Panc1 (cell line): ENCODE measurements around the gene BAIAP3.

Experiments used
- CTCF ChIP-seq: fragments of 450-650 bp; IDR thresholded peaks from 2 replicates; pipeline ENCODE4 v1.5.1; 2017; ENCODE audit warnings: mild to moderate bottlenecking
- POLR2AphosphoS5 ChIP-seq: IDR thresholded peaks from 2 replicates; pipeline ENCODE4 v1.6.1; 2012; ENCODE audit warnings: mild to moderate bottlenecking, low read depth, low read length, moderate library complexity
- TCF7L2 ChIP-seq: IDR thresholded peaks from 2 replicates; pipeline ENCODE4 v1.6.1; 2011; ENCODE audit warnings: mild to moderate bottlenecking, low read depth, low read length, inconsistent platforms

DNA sequence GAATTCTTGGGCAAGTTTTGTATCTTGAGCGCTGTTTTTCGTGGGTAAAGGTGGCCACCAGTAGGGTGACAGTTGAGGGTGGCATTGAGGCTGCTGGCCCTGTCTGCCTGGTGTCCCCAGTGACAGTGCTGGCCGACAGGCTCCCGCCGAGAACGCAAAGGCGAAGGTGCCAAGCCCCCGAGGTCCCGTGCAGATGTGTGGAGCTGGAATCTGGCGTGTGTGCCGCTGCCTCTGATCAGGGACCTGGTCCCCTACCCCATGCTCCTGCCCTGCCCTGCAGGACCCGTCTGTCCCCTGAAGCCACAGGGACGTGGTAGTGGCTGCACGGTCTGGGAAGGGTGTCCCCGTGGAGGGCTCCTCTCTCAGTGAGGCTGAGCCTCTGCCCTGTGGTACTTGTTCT, 20.5 kb upstream of the BAIAP3 start:
- no peak for TF ChIP-seq CTCF
- TF ChIP-seq POLR2AphosphoS5, result no peak
- TF ChIP-seq TCF7L2, result no peak
